MM.1S (cell line): ENCODE results near the gene BRIP1.

Experiments
- DNase-seq: peaks from one replicate; pipeline ENCODE4 v3.0.0-alpha.2; 2015
- H2AFZ ChIP-seq: fragments of 300-600 bp; sonication (generic); 2 replicates; pipeline ENCODE4 v1.6.0; 2016; ENCODE audit warnings: antibody characterized with exemption, low read length
- H3F3A ChIP-seq: fragments of 300-600 bp; sonication (generic); 2 replicates; pipeline ENCODE4 v1.6.1; 2016; ENCODE audit warnings: mild to moderate bottlenecking, antibody characterized with exemption, low read length, moderate library complexity, mixed read lengths; ENCODE audit not compliant: insufficient read depth
- H3K27ac ChIP-seq: fragments of 300-600 bp; sonication (generic); 2 replicates; pipeline ENCODE4 v1.5.1; 2016; ENCODE audit warnings: mild to moderate bottlenecking, low read length
- H3K27me3 ChIP-seq: fragments of 300-600 bp; sonication (generic); replicated peaks from 2 replicates; pipeline ENCODE4 v1.6.0; 2016; ENCODE audit warnings: low read length; ENCODE audit not compliant: insufficient read depth
- H3K36me3 ChIP-seq: fragments of 300-600 bp; sonication (generic); replicated peaks from 2 replicates; pipeline ENCODE4 v1.6.1; 2016; ENCODE audit warnings: mild to moderate bottlenecking, low read length, mixed read lengths; ENCODE audit not compliant: insufficient read depth
- H3K4me1 ChIP-seq: fragments of 300-600 bp; sonication (generic); 2 replicates; pipeline ENCODE4 v1.6.1; 2016; ENCODE audit warnings: low read length, mixed read lengths
- H3K4me2 ChIP-seq: fragments of 300-600 bp; sonication (generic); 2 replicates; pipeline ENCODE4 v1.6.0; 2016; ENCODE audit warnings: low read depth, low read length
- H3K4me3 ChIP-seq: fragments of 300-600 bp; sonication (generic); 2 replicates; pipeline ENCODE4 v1.5.1; 2016; ENCODE audit warnings: low read length, mixed read lengths
- H3K79me2 ChIP-seq: fragments of 300-600 bp; sonication (generic); 2 replicates; pipeline ENCODE4 v1.6.1; 2016; ENCODE audit warnings: mixed run types, low read length, mixed read lengths
- H3K9ac ChIP-seq: fragments of 300-600 bp; sonication (generic); 2 replicates; pipeline ENCODE4 v1.6.1; 2016; ENCODE audit warnings: low read length, mixed read lengths
- H3K9me2 ChIP-seq: fragments of 300-600 bp; sonication (generic); replicated peaks from 2 replicates; pipeline ENCODE4 v1.6.1; 2016; ENCODE audit warnings: mild to moderate bottlenecking, low read length, mixed read lengths; ENCODE audit not compliant: insufficient read depth
- H3K9me3 ChIP-seq: fragments of 300-600 bp; sonication (generic); replicated peaks from 2 replicates; pipeline ENCODE4 v1.6.1; 2016; ENCODE audit warnings: mild to moderate bottlenecking, low read length, mixed read lengths; ENCODE audit not compliant: insufficient read depth
- H4K20me1 ChIP-seq: fragments of 300-600 bp; sonication (generic); 2 replicates; pipeline ENCODE4 v1.6.1; 2016; ENCODE audit warnings: mild to moderate bottlenecking, low read length, moderate library complexity, mixed read lengths; ENCODE audit not compliant: insufficient read depth
- EZH2 ChIP-seq: fragments of 300-600 bp; sonication (generic); optimal IDR thresholded peaks from 2 replicates; pipeline ENCODE3; 2017; ENCODE audit warnings: low read depth, mild to moderate bottlenecking, antibody characterized with exemption, low read length, mixed read lengths
- EZH2phosphoT487 ChIP-seq: fragments of 300-600 bp; sonication (generic); IDR thresholded peaks from 2 replicates; pipeline ENCODE4 v1.6.1; 2018; ENCODE audit warnings: antibody characterized with exemption, low read length
- TF ChIP-seq, protein P1 (sequence below): fragments of 300-600 bp; sonication (generic); IDR thresholded peaks from 2 replicates; pipeline ENCODE4 v1.5.1; 2016; ENCODE audit warnings: antibody characterized with exemption, low read length, mixed read lengths

The BRIP1 gene

DNA sequence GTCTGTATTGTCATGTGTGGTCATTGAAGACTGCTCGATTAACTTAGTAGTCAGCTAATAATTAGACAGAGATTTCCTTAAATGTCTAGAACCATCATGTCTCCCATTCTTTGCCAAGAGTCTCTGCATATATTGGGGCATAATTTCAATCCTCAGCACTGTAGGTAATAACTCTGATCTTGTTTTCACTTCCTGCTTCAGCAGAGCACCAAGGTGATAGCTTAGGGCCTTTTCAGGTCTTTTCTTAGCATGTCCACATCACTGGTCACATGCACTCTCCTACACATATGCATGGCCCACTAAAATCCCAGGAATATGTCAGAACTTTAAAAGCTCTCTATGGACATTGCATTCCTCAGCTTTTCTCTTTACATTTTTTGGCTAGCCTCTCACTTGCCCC is 162.0 kb downstream of the BRIP1 start:
- H3K27ac ChIP-seq = no peak overlapping the region
- H3K36me3 ChIP-seq = no peaks in the 10 kb centered on the region; the same call in 1 of the 2 replicates
- no peaks in the 10 kb centered on the region for H3K9me2 ChIP-seq
- no peak for DNase-seq
- no peaks in the 10 kb centered on the region for H3K79me2 ChIP-seq
- H3K4me2 ChIP-seq = no peak overlapping the region
- no peaks in the 10 kb centered on the region for H3K9me3 ChIP-seq
- no peak overlapping the region for H3K9ac ChIP-seq
- no peaks in the 10 kb centered on the region for H3K27me3 ChIP-seq
- no peak overlapping the region for H2AFZ ChIP-seq
- H3K4me1 ChIP-seq = no peaks in the 10 kb centered on the region
- H3F3A ChIP-seq = no peaks in the 10 kb centered on the region
- no peak overlapping the region for H3K4me3 ChIP-seq
- H4K20me1 ChIP-seq = no peaks in the 10 kb centered on the region
- no peak for TF ChIP-seq EZH2

DNA sequence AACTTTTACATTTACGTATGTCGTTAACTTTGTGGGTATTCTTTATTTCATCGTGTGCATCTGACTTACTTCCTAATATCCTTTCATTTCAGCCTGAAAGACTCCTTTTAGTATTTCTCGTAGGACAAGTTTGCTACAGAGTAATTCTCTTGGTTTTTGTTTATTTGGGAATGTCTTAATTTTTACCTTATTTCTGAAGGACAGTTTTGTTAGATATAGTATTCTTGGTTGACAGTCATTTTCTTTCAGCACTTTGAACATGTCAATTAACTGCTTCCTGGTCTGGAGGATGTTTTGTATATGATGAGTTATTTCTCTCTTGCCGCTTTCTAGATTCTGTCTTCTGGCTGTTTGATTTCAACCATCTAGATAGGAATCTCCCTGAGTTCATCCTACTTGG is 163.1 kb downstream of the BRIP1 start:
- no peaks in the 10 kb centered on the region for H3K4me1 ChIP-seq
- H3K79me2 ChIP-seq = no peaks in the 10 kb centered on the region
- no peaks in the 10 kb centered on the region for H3K9me3 ChIP-seq
- no peaks in the 10 kb centered on the region for H3K9me2 ChIP-seq
- H3K4me3 ChIP-seq = no peak overlapping the region
- H3K27ac ChIP-seq = no peak overlapping the region
- H4K20me1 ChIP-seq = no peaks in the 10 kb centered on the region
- no peaks in the 10 kb centered on the region for H3K27me3 ChIP-seq
- no peak overlapping the region for H3K4me2 ChIP-seq
- no peaks in the 10 kb centered on the region for H3F3A ChIP-seq
- no peak overlapping the region for H2AFZ ChIP-seq
- no peak overlapping the region for H3K9ac ChIP-seq
- TF ChIP-seq, protein P1, sequence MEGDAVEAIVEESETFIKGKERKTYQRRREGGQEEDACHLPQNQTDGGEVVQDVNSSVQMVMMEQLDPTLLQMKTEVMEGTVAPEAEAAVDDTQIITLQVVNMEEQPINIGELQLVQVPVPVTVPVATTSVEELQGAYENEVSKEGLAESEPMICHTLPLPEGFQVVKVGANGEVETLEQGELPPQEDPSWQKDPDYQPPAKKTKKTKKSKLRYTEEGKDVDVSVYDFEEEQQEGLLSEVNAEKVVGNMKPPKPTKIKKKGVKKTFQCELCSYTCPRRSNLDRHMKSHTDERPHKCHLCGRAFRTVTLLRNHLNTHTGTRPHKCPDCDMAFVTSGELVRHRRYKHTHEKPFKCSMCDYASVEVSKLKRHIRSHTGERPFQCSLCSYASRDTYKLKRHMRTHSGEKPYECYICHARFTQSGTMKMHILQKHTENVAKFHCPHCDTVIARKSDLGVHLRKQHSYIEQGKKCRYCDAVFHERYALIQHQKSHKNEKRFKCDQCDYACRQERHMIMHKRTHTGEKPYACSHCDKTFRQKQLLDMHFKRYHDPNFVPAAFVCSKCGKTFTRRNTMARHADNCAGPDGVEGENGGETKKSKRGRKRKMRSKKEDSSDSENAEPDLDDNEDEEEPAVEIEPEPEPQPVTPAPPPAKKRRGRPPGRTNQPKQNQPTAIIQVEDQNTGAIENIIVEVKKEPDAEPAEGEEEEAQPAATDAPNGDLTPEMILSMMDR = no peak
- no peak for TF ChIP-seq EZH2phosphoT487
- TF ChIP-seq EZH2 = no peak
- H3K36me3 ChIP-seq = no peaks in the 10 kb centered on the region; the same call in 1 of the 2 replicates
- DNase-seq = no peak

DNA sequence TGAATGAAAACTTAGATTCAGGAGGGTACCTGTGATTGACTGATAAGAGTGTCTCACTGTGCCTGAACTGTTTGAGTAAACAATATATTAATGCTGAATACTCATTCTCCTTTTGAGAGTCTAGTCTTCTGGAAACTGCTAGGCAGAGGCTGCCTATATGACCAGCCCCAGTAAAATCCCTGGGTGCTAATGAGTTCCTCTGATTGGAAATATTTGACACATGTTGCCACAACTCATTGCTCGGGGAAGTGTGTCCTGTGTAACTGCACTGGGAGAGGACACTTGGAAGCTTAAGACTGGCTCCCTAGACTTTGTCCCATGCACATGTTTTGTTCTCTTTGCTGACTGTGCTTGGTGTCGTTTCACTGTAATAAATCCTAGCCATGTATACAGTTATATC is 163.6 kb downstream of the BRIP1 start:
- Histone ChIP-seq H2AFZ (no peak overlapping the region), H3K9me2 (no peaks in the 10 kb centered on the region), H3K9me3 (no peaks in the 10 kb centered on the region), H3F3A (no peaks in the 10 kb centered on the region), H3K9ac (no peak overlapping the region), H3K4me2 (no peak overlapping the region), H3K79me2 (no peaks in the 10 kb centered on the region), H3K4me3 (no peak overlapping the region), H3K4me1 (no peaks in the 10 kb centered on the region), H3K27me3 (no peaks in the 10 kb centered on the region), H4K20me1 (no peaks in the 10 kb centered on the region), H3K36me3 (no peaks in the 10 kb centered on the region; the same call in 1 of the 2 replicates), H3K27ac (no peak overlapping the region)
- TF ChIP-seq, protein P1 = no peak
- no peak for TF ChIP-seq EZH2
- no peak for TF ChIP-seq EZH2phosphoT487
- no peak for DNase-seq

DNA sequence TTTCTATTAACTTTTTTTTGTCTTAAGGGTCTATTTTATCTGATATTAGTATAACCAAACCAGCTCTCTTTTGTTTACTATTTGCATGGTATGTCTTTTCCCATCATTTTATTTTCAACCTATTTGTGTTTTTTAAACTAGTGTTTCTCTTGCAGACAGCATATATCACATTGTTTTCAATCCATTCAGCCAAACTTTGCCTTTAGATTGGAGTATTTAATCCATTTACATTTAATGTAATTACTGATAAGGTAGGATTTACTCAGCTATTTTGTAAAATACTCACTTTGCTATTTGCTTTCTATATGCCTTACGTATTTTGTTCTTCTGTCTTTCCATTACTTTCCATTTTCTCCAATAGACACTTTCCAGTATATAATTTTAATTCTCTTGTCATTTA is 164.3 kb downstream of the BRIP1 start:
- TF ChIP-seq, protein P1 = no peak
- no peak for TF ChIP-seq EZH2phosphoT487
- no peak for TF ChIP-seq EZH2
- H3K79me2 ChIP-seq = no peaks in the 10 kb centered on the region
- H3K9ac ChIP-seq = no peak overlapping the region
- no peak overlapping the region for H3K4me3 ChIP-seq
- H3K4me2 ChIP-seq = no peak overlapping the region
- no peaks in the 10 kb centered on the region for H3K27me3 ChIP-seq
- no peaks in the 10 kb centered on the region; the same call in 1 of the 2 replicates for H3K36me3 ChIP-seq
- no peak overlapping the region for H2AFZ ChIP-seq
- no peaks in the 10 kb centered on the region for H3K9me3 ChIP-seq
- no peaks in the 10 kb centered on the region for H3F3A ChIP-seq
- no peak overlapping the region for H3K27ac ChIP-seq
- no peaks in the 10 kb centered on the region for H3K4me1 ChIP-seq
- H4K20me1 ChIP-seq = no peaks in the 10 kb centered on the region
- H3K9me2 ChIP-seq = no peaks in the 10 kb centered on the region
- no peak for DNase-seq
